ENCODE measurements around the gene GMNC.

The GMNC gene

GRCh38 chr3:190811775-190812480 lies 50.6 kb downstream of the GMNC start:
- peak; percentile 73 for TF ChIP-seq CTCF (IDR thresholded peaks at IDR 0.05; ENCODE audit: low read depth, low read length, missing control alignments)
- Histone ChIP-seq H3K4me3 (ENCODE audit: low read depth, low read length) (peak overlapping the region; percentile 35), H3K27me3 (replicated peaks) (no peaks in the 10 kb centered on the region), H3K36me3 (replicated peaks) (no peaks in the 10 kb centered on the region), H3K27ac (no peak overlapping the region)
- DNase-seq, result peak; percentile 65
- in situ Hi-C loops (cut with HindIII; ENCODE audit: low pct_ligation_motif_present, low sequenced_read_pairs), result no loop called here

- H3K4me3 ChIP-seq (ENCODE audit: low read depth, low read length), result no peak overlapping the region
- in situ Hi-C loops (cut with HindIII; ENCODE audit: low pct_ligation_motif_present, low sequenced_read_pairs), result no loop called here
- H3K27me3 ChIP-seq (replicated peaks), result no peaks in the 10 kb centered on the region
- H3K27ac ChIP-seq, result no peak overlapping the region
- no peak for TF ChIP-seq CTCF (IDR thresholded peaks at IDR 0.05; ENCODE audit: low read depth, low read length, missing control alignments)
- no peak for DNase-seq
- no peaks in the 10 kb centered on the region for H3K36me3 ChIP-seq (replicated peaks)
These were observed 51.5 kb downstream of the GMNC start for GRCh38 chr3:190810957-190811356.

- H3K4me3 ChIP-seq (ENCODE audit: low read depth, low read length), result no peak overlapping the region
- no peak overlapping the region for H3K27ac ChIP-seq
- DNase-seq, result no peak
- H3K27me3 ChIP-seq (replicated peaks), result no peaks in the 10 kb centered on the region
- H3K36me3 ChIP-seq (replicated peaks), result no peaks in the 10 kb centered on the region
- no peak for TF ChIP-seq CTCF (IDR thresholded peaks at IDR 0.05; ENCODE audit: low read depth, low read length, missing control alignments)
- in situ Hi-C loops (cut with HindIII; ENCODE audit: low pct_ligation_motif_present, low sequenced_read_pairs), result no loop called here
These were observed 53.1 kb downstream of the GMNC start for GRCh38 chr3:190809351-190809750.

GRCh38 chr3:190807719-190808375 lies 54.6 kb downstream of the GMNC start:
- DNase-seq, result no peak
- no peak overlapping the region for H3K27ac ChIP-seq
- in situ Hi-C loops (cut with HindIII; ENCODE audit: low pct_ligation_motif_present, low sequenced_read_pairs), result no loop called here
- H3K4me3 ChIP-seq (ENCODE audit: low read depth, low read length), result no peak overlapping the region
- no peaks in the 10 kb centered on the region for H3K27me3 ChIP-seq (replicated peaks)
- H3K36me3 ChIP-seq (replicated peaks), result no peaks in the 10 kb centered on the region
- no peak for TF ChIP-seq CTCF (IDR thresholded peaks at IDR 0.05; ENCODE audit: low read depth, low read length, missing control alignments)
